ENCODE measurements around the gene UGT1A6.

Gene UGT1A6

GRCh38 chr2:233764761-233765160, 72.1 kb downstream of the UGT1A6 start:
- no peak for TF ChIP-seq CTCF (IDR thresholded peaks at IDR 0.05; ENCODE audit: low read depth, low read length)
- no peak for DNase-seq (ENCODE audit: extremely low read depth, low read depth)

- DNase-seq (ENCODE audit: extremely low read depth, low read depth) = no peak
Observed at GRCh38 chr2:233766416-233766815, 73.7 kb downstream of the UGT1A6 start.

GRCh38 chr2:233768076-233768475, 75.4 kb downstream of the UGT1A6 start:
- no peak for DNase-seq (ENCODE audit: extremely low read depth, low read depth)
- TF ChIP-seq CTCF (IDR thresholded peaks at IDR 0.05; ENCODE audit: low read depth, low read length) = no peak

More at GRCh38 chr2:233766416-233766815, 73.7 kb downstream of the UGT1A6 start:
- no peak for TF ChIP-seq CTCF (IDR thresholded peaks at IDR 0.05; ENCODE audit: low read depth, low read length)

- TF ChIP-seq CTCF (IDR thresholded peaks at IDR 0.05; ENCODE audit: low read depth, low read length) = no peak
- DNase-seq (ENCODE audit: extremely low read depth, low read depth) = no peak
Observed at GRCh38 chr2:233769260-233769659, 76.6 kb downstream of the UGT1A6 start.

- DNase-seq (ENCODE audit: extremely low read depth, low read depth) = no peak
- no peak for TF ChIP-seq CTCF (IDR thresholded peaks at IDR 0.05; ENCODE audit: low read depth, low read length)
Observed at GRCh38 chr2:233772153-233772552, 79.5 kb downstream of the UGT1A6 start.

GRCh38 chr2:233772583-233772982, 79.9 kb downstream of the UGT1A6 start:
- DNase-seq (ENCODE audit: extremely low read depth, low read depth) = no peak
- no peak for TF ChIP-seq CTCF (IDR thresholded peaks at IDR 0.05; ENCODE audit: low read depth, low read length)

GRCh38 chr2:233773854-233774253, 81.2 kb downstream of the UGT1A6 start:
- TF ChIP-seq CTCF (IDR thresholded peaks at IDR 0.05; ENCODE audit: low read depth, low read length) = no peak
- no peak for DNase-seq (ENCODE audit: extremely low read depth, low read depth)

All from AG09319 (cell line).